ENCODE data around the gene GRIP2.

DNA sequence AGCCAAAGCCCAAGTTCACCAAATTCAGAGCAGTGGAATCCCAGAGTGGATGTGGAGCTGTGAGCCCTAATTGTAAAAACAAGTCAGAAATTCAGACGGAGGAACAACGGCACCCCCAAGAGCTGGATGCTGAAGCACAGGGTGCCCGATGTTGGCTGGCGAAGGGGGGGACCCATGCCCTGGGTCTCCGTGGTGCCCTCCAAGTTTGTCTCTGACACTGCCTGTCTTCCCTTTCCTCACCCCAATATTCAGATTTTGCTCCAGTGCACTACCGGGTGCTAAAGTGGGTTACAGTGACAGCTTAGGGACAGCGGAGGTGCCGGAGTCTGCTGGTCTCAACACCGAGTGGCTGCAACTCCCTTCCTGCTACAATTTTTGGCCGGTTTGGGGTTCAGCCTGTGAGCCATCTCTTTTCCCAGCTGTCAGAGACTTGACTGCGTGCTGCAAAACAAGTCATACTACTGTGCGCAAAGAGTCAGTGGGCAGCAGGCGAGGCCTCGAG, 6.6 kb downstream of the GRIP2 start:
- no peak for TF ChIP-seq EZH2 (IDR thresholded peaks at IDR 0.05; ENCODE audit: borderline replicate concordance, low read length)
- TF ChIP-seq, protein P1, sequence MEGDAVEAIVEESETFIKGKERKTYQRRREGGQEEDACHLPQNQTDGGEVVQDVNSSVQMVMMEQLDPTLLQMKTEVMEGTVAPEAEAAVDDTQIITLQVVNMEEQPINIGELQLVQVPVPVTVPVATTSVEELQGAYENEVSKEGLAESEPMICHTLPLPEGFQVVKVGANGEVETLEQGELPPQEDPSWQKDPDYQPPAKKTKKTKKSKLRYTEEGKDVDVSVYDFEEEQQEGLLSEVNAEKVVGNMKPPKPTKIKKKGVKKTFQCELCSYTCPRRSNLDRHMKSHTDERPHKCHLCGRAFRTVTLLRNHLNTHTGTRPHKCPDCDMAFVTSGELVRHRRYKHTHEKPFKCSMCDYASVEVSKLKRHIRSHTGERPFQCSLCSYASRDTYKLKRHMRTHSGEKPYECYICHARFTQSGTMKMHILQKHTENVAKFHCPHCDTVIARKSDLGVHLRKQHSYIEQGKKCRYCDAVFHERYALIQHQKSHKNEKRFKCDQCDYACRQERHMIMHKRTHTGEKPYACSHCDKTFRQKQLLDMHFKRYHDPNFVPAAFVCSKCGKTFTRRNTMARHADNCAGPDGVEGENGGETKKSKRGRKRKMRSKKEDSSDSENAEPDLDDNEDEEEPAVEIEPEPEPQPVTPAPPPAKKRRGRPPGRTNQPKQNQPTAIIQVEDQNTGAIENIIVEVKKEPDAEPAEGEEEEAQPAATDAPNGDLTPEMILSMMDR (IDR thresholded peaks at IDR 0.05; ENCODE audit: low read length) = no peak

Data from OCI-LY1 (cell line).